KG1 (cell line): ENCODE data around the gene PSMA7.

Source experiments
- DNase-seq: peaks from one replicate; lab custom pipeline; 2025; lab: John Stamatoyannopoulos, UW

Gene PSMA7

DNA sequence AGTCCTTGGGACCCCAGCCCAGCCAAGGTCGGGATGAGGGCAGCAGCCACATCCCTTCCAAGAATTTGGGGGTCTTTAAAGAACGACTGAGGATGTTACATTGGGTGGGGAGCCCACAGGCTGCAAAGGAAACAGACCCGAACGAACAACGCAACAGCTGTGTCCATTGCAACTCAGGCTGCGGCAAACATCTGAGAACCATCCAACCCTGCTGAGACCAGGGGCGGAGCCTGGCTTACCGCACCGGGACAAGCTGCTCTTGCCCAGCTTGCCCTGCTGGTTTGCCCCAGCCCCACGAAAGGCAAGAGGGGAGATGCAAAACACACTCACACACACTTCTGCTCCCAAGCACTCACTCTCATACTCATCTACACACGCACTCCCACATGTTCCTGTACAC, 56.0 kb downstream of the PSMA7 start:
- no peak for DNase-seq
